HG02642 (cell line): Measurements from ENCODE around the gene MAGEA9.
"Not testable (repeated sequence)": the region's sequence is repeated elsewhere in the genome, so short reads cannot be mapped to it uniquely, and the experiment has no call there.

ENCODE experiments used
- ATAC-seq: cut with Tn5 transposase; IDR thresholded peaks from one replicate; pipeline ENCODE4 v1.9.1; 2021; ENCODE audit warnings: mild to moderate bottlenecking; ENCODE audit not compliant: unreplicated experiment, poor library complexity

MAGEA9 gene

DNA sequence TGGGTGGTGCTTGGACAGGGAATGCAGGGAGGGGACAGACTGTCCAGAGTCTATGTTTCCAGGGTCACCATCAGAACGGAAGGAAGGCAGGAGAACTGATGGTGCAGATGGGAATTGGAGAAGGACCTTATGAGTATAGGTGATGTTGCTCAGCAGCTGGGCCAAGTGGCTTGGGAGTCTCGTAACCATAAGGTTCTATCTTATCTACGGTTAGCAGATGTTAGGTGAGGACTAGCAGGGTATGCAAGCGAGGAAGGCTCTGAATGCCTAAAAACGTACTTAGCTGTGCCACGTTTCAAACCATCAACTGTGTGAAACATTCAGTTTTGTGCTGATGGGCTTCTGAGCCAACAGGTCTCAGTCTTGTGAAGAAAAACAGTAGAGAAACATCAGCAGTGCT lies 22.4 kb downstream of the MAGEA9 start:
- no peak for ATAC-seq

DNA sequence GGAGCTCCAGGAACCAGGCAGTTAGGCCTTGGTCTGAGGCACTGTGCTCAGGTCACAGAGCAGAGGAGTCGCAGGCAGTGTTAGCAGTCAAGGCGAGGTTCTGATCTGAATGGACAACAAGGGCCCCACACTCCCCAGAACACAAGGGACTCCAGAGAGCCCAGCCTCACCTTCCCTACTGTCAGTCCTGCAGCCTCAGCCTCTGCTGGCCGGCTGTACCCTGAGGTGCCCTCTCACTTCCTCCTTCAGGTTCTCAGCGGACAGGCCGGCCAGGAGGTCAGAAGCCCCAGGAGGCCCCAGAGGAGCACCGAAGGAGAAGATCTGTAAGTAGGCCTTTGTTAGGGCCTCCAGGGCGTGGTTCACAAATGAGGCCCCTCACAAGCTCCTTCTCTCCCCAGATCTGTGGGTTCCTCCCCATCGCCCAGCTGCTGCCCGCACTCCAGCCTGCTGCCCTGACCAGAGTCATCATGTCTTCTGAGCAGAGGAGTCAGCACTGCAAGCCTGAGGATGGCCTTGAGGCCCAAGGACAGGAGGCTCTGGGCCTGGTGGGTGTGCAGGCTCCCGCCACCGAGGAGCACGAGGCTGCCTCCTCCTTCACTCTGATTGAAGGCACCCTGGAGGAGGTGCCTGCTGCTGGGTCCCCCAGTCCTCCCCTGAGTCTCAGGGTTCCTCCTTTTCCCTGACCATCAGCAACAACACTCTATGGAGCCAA lies 26.2 kb downstream of the MAGEA9 start:
- no peak for ATAC-seq

DNA sequence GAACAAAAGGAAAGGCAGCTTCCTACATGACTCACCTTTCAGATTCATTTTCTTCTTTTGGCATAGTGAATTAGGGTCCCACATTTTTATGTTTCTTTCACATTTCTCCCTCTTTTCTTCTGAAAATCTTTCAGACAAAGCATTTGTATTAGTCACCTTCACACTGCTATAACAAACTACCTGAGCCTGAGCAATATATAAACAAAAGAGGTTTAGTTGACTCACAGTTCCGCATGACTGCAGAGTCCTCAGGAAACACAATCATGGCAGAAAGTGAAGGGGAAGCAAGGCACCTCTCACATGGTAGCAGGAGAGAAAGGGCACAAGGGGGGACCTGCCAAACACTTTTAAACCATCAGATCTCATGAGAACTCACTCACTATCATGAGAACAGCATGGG lies 36.9 kb downstream of the MAGEA9 start:
- ATAC-seq: no peak

DNA sequence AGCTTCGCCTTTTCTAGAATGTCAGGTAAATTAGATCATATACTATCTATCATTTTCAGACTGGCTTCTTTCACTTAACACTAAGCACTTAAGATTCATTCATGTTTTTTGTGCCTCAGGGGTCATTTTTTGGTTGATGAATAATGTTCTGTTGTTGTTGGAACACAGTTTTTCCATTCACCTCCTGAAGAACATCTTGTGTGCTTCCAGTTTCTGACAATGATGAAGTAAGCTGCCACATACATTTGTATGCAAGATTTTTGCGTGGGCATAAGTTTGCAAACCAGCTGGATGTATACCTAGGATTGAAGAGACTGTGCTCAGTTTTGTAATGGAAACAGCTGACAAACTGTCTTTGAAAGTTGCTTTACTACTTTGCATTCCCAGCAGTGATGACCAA lies 37.6 kb downstream of the MAGEA9 start:
- no peak for ATAC-seq

DNA sequence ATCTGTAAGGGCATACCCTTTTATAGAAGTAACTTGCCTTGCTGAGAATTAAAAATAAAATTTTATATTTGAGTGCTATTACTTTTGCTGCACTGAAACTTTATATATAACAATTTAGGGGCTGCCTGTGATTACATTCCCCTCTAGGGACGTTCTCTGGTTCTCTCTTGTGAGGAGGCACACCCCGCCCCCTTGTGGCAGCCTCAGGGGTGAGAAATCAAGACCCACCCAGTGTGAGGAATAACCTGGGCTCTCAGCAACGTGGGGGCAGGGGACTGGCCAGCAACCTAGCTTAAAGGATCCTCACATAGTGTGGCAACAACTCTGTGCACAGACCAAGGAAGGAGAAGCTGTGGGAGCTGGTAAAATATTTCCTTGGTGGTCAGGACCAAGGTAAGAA lies 43.7 kb downstream of the MAGEA9 start:
- ATAC-seq: no peak

DNA sequence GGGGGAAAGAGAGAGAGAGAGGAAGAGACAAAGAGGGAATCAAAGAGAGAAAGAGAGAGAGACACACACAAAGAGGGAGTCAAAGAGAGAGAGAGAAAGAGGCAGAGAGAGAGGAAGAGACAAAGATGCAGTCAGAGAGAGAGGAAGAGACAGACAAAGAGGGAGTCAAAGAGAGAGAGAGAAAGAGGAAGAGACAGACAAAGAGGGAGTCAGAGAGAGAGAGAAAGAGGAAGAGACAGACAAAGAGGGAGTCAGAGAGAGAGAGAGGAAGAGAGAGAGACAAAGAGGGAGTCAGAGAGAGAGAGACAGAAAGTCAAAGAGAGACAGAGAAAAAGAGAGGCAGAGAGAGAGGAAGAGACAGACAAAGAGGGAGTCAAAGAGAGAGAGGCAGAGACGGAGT lies 45.5 kb downstream of the MAGEA9 start:
- no peak for ATAC-seq

DNA sequence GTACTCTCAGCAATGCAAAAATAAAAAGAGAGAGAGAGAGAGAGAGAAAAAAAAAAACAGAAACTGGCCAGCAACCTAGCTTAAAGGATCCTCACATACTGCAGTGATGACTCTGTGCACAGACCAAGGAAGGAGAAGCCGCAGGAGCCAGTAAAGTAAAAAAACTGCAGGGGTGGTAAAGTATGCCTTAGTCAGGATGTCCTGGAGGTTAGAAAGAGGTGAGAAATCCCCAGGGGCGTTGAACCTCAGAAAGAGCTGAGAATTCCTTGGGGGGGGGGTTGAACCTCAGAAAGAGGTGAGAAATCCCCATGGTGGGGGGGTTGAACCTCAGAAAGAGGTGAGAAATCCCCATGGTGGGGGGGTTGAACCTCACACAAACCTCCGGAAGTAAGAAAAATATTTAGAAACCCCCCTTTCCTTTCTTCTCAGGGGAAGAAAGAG lies 48.0 kb downstream of the MAGEA9 start:
- peak; percentile 53 for ATAC-seq

DNA sequence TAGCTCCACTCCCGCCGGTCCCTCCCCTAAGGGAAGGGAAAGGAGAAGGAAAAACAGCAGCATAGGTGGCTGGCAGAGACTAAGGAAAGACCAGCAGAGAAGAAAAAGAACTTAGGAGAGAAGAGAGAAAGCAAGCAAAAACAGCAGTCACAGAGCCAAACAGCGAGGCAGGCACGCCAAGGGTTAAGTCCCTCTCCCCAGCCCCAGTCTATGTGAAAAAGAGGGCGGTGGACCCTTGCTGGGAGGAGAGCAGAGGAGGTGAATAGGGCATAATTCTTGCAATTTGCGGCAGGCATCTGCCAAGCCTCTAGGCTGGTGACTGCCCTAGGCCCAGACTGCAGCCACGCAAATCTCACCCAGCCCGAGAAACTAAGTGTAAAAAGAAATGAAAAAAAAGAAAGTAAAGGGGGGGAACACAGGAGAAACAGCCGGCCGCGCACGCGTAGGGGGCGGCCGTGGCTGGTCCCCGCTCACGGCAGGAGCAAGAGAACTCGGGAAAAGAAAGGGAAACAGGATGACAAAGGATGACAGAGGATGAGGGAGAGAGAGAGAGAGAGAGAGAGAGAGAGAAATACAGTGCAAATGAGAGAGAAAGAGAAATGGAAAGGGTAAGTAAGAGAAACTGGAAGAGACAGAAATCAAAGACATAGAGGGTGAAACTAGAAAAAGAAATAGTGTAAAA lies 48.6 kb downstream of the MAGEA9 start:
- peak; percentile 73 for ATAC-seq

DNA sequence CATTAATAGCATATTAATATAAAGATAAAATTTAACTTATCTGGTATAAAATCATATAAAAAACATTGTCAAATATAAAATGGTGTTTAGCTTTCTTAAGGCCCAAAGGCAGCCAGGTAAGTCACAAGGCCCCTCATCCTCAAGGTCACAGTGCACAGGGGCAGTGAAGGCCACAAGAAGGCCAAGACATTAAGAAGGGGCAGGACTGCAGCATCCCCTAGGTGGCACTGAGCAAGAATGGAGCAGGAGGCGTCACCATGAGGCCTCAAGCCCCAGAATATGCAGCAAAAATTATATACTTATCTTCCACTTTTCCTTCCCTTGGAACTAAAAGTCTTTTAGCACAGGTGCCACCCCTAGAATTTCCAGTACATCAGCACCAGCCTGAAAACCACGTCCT lies 49.7 kb downstream of the MAGEA9 start:
- ATAC-seq: no peak

DNA sequence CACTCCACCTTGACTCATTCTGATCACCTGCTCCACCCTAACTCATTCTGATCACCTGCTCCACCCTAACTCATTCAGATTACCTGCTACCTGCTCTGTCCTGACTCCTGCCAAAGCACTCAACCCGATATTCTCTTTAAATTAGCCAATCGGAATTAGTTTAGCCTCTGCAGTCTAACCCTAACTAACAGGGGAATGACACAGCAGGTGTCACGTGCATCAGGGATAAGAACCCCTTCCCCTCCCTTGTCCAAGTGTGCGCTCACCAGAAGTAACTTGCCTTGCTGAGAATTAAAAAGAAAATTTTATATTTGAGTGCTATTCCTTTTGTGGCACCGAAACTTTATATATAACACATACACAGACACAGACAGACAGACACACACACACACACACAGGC lies 55.0 kb downstream of the MAGEA9 start:
- not testable (repeated sequence) for ATAC-seq

DNA sequence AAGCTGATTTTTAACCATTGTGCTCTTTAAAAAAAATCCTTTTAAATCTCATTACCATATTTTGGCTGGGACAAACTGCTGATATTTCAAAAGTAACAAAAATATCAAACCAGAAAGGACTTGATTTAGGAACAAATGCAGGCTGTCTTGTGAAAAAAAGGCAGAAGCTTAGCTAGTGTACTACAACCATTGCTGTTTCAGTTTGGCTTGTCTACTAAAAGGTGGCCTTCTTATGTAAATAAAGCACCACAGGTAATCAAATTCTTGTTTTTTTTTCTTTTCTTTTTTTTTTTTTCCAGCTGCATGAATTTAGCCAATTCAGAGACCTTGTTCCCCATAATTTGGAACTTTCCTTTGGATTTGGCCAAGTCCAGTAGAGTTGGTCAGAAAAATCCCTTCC lies 55.4 kb downstream of the MAGEA9 start:
- no peak for ATAC-seq
